ENCODE measurements around the gene ECPAS.
"Not testable (repeated sequence)": the region's sequence is repeated elsewhere in the genome, so short reads cannot be mapped to it uniquely, and the experiment has no call there.

Gene ECPAS

GRCh38 chr9:111450124-111450523, 34.1 kb downstream of the ECPAS start:
- DNase-seq = no peak
- TF ChIP-seq POLR2A (IDR thresholded peaks at IDR 0.05; ENCODE audit: low read length) = no peak
- TF ChIP-seq GATA1 (IDR thresholded peaks at IDR 0.05; ENCODE audit: low read depth, low read length) = no peak

- no peak for TF ChIP-seq GATA1 (IDR thresholded peaks at IDR 0.05; ENCODE audit: low read depth, low read length)
- TF ChIP-seq POLR2A (IDR thresholded peaks at IDR 0.05; ENCODE audit: low read length) = no peak
- no peak for DNase-seq
These were observed 34.5 kb downstream of the ECPAS start for GRCh38 chr9:111449705-111450104.

DNA sequence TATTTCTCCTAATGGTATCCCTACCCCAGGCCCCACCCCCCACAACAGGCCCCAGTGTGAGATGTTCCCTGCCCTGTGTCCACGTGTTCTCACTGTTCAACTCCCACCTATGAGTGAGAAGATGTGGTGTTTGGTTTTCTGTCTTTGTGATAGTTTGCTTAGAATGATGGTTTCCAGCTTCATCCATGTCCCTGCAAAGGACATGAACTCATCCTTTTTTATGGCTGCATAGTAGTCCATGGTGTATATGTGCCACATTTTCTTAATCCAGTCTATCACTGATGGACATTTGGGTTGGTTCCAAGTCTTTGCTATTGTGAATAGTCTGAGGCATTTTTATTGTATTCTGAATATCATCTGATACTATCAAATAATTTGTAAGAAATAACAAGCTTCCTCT, 38.4 kb downstream of the ECPAS start:
- not testable (repeated sequence) for DNase-seq

GRCh38 chr9:111443454-111443853, 40.7 kb downstream of the ECPAS start:
- TF ChIP-seq GATA1 (IDR thresholded peaks at IDR 0.05; ENCODE audit: low read depth, low read length) (no peak), POLR2A (IDR thresholded peaks at IDR 0.05; ENCODE audit: low read length) (no peak)
- no peak for DNase-seq

GRCh38 chr9:111442360-111443027, 41.7 kb downstream of the ECPAS start:
- no peak for TF ChIP-seq POLR2A (IDR thresholded peaks at IDR 0.05; ENCODE audit: low read length)
- no peak for TF ChIP-seq GATA1 (IDR thresholded peaks at IDR 0.05; ENCODE audit: low read depth, low read length)
- no peak for DNase-seq

GRCh38 chr9:111440226-111440625, 44.0 kb downstream of the ECPAS start:
- TF ChIP-seq GATA1 (IDR thresholded peaks at IDR 0.05; ENCODE audit: low read depth, low read length) (no peak), POLR2A (IDR thresholded peaks at IDR 0.05; ENCODE audit: low read length) (no peak)
- no peak for DNase-seq

DNA sequence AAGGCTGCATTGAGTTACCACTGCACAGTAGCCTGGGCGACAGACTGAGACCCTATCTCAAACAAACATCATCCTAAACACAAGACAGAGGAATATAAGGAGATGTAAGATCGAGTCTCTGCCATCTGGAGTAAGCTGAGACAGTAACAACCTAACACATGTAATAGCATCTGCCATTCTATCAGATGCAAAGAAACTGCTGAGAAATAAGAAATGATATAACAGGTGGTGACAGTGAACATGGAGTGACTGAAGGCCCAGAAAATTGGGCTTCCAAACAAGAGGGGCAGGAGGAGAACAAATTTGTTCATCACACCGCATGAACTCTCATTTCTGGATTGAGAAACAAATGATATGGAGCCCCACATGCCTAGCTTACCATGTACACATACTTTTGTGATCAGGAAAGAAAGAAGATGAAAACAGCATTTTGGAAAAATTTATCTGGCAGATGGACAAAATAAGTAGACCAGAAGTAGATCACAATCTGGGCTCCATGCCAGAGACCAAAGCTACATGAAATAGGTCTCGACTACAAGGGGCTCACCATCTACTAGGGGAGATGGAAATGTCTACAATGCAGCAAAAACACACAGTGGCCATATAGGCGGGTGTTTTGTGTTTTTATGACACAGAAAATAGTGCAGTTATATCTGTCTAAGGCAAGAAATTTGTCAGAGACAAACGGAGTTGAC, 45.5 kb downstream of the ECPAS start:
- no peak for TF ChIP-seq GATA1 (IDR thresholded peaks at IDR 0.05; ENCODE audit: low read depth, low read length)
- TF ChIP-seq POLR2A (IDR thresholded peaks at IDR 0.05; ENCODE audit: low read length) = no peak
- DNase-seq = no peak

DNA sequence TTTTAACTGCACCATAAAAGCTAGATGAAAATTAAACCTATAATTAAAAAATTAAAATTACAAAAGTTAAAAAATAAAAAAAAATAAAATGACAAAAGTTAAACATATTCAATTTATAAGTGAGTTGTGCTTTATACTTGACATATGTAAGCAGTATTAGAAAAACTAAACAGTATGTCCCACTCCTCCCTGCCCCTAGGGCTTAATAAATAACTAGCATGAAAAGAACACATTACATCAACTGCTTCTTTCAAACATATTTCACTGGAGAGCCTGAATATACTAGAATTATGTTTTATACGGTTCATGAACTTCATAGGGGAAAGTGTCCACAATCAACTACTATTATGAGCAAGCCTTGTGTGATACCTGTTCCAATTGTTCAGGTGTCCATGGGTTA, 47.6 kb downstream of the ECPAS start:
- TF ChIP-seq POLR2A (IDR thresholded peaks at IDR 0.05; ENCODE audit: low read length) = no peak
- TF ChIP-seq GATA1 (IDR thresholded peaks at IDR 0.05; ENCODE audit: low read depth, low read length) = no peak
- no peak for DNase-seq

DNA sequence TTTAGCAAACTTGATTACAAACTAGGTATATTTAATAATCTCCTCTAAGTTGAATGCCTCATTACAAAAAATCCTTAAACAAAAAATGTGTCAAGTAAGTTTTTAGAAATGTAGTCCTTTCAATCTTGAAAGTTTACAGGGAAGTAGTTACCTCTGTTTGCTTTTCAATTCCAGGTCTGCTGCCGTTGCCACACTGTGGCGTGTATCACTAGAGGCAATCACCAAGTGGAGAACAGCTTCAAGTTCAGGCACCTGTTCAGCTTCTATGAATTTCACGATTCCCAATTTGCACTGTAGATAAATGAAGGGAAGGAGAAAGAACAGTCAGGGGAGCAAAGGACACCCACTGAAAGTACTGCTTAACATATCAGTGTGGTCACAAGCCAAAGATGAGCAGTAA, 51.1 kb downstream of the ECPAS start:
- no peak for DNase-seq
- TF ChIP-seq POLR2A (IDR thresholded peaks at IDR 0.05; ENCODE audit: low read length) = no peak
- TF ChIP-seq GATA1 (IDR thresholded peaks at IDR 0.05; ENCODE audit: low read depth, low read length) = no peak

DNA sequence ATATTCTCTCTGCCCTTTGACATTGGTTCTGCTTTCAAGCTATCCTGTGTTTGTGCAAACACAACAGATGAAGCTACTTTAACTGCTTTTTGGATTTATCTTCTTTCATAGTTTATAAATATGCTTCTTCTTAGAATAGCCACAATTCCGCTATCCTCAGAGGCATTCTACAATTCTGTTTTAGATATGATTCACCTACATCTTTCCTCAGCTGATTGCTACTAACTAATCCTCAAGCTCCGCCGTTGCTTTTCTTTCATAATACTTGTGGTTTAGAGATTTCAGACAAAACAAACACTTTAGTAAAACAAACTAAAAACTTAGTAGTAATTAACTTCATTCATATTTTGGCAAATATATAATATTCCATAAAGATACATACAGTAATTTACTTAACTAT, 52.5 kb downstream of the ECPAS start:
- no peak for TF ChIP-seq POLR2A (IDR thresholded peaks at IDR 0.05; ENCODE audit: low read length)
- no peak for TF ChIP-seq GATA1 (IDR thresholded peaks at IDR 0.05; ENCODE audit: low read depth, low read length)
- no peak for DNase-seq

DNA sequence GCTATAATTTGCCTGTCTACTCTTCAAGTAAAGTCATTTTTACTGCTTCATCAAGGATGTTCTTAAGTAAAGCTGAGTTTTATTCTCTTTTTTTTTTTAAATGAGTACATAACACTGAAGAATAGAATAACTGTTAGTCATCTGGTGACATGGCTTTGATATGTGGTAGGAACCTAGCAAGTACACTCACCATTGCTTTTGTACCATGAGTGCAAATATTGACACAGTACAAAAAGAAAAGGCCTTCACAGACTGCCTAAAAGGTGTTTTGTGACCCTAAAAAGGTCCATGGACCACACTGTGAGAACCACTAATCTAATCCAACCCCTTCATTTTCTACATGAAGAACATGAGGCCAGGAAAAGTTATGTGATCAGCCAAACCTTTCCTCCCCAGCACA, 55.0 kb downstream of the ECPAS start:
- DNase-seq = no peak
- TF ChIP-seq GATA1 (IDR thresholded peaks at IDR 0.05; ENCODE audit: low read depth, low read length) = no peak
- TF ChIP-seq POLR2A (IDR thresholded peaks at IDR 0.05; ENCODE audit: low read length) = no peak

DNA sequence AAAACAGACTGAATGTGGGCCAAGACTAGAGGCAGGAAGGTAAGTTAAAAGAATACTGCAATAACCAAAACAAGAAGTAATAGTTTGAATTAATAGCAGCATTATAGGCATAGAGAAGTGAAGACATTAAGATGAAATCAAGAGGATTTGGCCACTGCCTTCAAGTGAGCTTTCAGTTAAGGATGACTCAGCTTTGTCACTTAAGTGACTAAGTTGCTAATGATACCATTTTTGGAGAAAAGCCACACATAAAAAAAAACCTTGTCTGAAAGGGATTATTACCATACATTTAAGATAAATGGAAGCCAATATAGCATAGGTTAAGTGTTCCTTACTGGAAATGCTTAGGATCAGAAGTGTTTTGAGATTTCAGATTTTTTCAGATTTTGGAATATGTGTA, 57.0 kb downstream of the ECPAS start:
- TF ChIP-seq GATA1 (IDR thresholded peaks at IDR 0.05; ENCODE audit: low read depth, low read length) (no peak), POLR2A (IDR thresholded peaks at IDR 0.05; ENCODE audit: low read length) (no peak)
- DNase-seq = peak; percentile 68 to 81

GRCh38 chr9:111423389-111423788, 60.8 kb downstream of the ECPAS start:
- no peak for DNase-seq
- TF ChIP-seq GATA1 (IDR thresholded peaks at IDR 0.05; ENCODE audit: low read depth, low read length) = no peak
- no peak for TF ChIP-seq POLR2A (IDR thresholded peaks at IDR 0.05; ENCODE audit: low read length)

GRCh38 chr9:111414406-111414805, 69.8 kb downstream of the ECPAS start:
- DNase-seq = no peak
- TF ChIP-seq POLR2A (IDR thresholded peaks at IDR 0.05; ENCODE audit: low read length) (no peak), GATA1 (IDR thresholded peaks at IDR 0.05; ENCODE audit: low read depth, low read length) (no peak)

DNA sequence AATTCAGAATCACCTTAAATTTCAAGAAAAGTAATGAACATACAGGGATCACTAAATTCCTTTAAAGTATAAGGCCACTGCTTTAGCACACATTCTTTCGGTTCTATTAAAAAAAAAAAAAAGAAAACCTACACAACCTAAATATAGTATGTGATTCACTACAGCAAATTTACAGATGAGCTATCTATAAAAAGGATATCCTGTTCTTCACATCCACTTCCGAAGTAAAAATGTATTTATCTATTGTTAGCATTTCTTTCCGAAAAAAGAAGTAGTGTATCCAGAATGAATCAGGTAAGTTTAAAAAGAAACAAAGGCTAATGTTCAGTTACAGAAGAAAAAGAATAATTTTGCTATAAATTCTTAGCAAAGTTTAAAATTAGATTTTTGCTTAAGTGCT, 70.2 kb downstream of the ECPAS start:
- TF ChIP-seq POLR2A (IDR thresholded peaks at IDR 0.05; ENCODE audit: low read length) = no peak
- no peak for TF ChIP-seq GATA1 (IDR thresholded peaks at IDR 0.05; ENCODE audit: low read depth, low read length)
- DNase-seq = no peak

All from erythroblast (primary cell).